RKO (cell line): ENCODE data around the gene SLC6A12.
A peak's percentile ranks its signal among the peaks of the same experiment; 100 is the strongest.
"Not testable (repeated sequence)": the region's sequence is repeated elsewhere in the genome, so short reads cannot be mapped to it uniquely, and the experiment has no call there.

Experiments
- DNase-seq: peaks from one replicate; pipeline ENCODE4 v3.0.0-alpha.2; 2016; ENCODE audit warnings: low spot score

SLC6A12 gene

DNA sequence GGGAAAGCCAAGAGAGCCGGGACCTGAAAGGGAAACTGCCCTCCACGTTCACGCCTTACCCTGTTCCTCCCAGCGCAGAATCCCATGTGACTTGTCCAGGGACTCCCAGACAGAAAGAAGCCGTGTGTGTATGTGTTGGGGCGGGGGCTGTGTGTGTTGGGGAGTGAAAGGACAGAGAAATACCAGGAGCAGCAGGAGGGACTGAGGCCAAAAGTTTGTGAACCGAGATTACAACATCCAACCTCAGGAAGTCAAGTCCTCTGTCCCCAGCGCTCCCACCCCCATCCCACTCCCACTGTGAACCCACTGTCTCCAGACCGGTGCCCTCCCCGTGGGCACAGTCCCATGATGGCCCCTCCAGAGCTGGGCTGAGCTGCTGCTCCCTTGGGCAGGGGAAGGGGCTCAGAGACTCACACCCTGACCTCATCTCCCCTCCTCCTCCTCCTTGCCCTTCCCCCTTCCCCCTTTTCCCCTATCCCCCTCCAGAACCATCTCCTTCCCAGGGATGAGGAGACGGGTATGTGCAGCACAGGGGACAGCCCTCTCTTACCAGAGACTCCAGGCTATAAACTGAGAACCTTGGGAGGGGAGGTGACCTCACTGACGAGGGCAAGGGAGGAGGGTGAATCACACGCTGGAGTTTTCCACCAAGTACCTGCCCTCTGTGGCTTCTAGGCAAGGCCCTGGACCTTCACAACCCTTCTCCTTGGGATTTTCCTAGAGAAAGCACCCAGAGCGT lies at the start of gene SLC6A12:
SLC6A12 (minus strand) TSS at position 155 of the 739 bp plus-strand sequence. CDS start 4,171 bp downstream, outside the sequence.
- no peak for DNase-seq

DNA sequence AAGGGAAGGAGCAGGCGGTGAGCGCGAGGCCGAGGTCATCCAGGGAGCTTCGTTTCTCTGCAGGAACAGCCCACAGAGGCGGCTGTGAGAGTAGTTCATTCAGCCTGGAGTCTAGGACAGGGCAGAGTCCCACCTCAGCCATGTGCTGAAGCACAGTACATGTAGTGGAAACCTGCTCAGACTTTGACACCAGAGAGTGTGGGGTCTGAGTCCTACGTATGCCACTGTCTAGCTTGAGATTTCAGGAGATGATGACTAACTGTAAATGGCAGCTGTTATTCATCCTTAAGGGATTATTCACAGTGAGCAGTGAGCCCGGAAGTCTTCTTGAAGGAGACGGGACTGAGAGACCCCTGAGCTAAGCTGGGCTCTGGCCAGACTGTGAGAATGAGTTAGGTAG lies 49.6 kb upstream of the SLC6A12 start:
- DNase-seq, result peak; percentile 50

DNA sequence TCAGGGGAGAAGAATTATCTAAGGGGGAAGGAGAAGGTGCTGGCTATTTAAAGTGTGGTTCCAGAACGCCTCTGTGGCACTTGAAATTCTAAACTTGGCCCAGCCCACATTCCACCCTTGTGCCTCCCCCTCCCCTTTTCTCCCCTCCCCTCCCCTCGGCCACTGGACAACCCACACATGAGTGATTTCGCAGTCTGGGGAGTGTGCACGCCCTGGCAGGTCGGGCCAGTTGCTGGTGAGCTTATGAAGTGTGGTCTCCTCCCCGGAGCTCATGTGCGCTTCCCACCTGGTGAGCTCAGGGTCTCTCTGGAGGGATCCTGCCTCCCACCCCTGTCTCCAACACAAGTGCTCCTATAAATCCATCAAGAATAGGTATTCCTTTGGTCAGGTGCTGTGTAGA lies 48.9 kb upstream of the SLC6A12 start, which contains the start of gene SLC6A13:
SLC6A13 (minus strand) TSS at position 20 of the 400 bp plus-strand sequence. CDS start 2,784 bp downstream, outside the sequence.
- DNase-seq, result no peak

DNA sequence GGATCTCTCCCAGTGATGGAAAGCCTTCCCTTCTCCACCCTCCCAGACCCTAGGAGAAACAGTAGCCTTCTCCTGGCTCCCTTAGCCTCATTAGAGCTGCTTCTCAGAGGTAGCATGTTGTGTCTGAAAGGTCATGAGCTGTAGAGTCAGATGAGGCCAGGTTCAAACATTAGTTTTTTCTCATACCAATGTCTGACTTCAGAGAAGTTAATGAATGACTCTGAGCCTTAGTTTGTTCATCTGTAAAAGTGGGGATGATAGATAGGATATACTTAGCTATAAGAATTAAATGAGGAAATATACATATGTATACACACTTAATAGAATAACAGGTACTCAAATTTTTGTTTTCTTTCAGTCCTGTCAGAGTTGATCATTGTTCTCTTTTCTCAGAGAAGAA lies 48.2 kb upstream of the SLC6A12 start:
- DNase-seq, result no peak

DNA sequence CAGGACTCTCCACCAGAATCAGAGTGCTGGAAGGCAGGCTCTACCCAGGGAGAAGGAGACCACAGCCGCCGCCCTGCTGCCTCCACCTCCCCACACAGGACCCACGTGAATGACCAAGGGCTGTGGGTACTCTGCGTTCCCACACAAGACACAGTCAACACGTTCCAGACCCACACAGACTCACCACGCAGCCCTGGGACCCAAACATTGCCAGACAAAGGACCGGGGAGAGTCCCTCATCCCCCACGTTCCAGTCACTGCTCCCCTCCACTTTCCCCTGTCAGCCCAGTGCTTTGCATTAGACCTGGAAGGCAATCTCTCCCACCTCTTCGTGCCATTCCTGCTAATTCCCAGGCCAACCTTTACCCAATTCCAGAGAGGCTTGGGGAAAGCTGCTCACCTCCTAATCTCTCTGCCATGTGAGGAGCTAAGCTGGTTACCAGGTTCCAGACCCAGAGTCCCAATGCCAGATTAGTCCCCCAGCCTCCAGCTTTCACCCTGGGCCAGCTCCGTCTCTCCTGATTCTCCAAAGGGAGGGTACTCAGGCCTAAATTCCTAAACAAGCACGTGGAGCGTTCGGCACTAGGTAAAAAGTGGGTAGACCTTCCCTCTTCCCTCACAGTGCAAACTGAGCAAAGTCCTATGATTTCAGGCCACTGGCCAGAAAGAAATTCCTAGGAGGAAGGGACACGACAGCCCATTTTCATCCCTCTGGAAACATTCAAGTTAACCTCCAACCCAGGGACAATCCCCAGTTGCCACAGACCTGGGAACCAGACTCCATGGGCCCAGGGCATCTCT lies 43.8 kb upstream of the SLC6A12 start:
- DNase-seq, result no peak

DNA sequence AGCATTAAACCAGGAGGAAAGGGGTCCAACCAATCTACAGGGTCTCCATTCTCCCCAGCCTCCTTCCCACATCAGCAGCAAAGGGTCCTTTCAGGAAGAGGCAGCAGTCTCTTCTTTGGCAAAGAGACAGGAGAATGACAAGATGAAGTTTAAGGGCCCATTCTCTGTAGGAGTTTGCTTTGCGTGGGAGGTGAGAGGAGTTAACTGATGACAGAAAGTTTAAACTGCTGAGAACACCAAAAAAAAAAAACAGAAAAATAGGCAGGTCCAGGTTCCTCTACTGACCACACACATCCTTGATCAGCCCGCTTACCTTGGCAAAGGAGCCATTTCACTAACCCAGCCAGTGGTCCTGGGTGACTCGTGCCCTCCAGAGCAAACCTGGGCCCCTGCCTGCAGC lies 43.0 kb upstream of the SLC6A12 start:
- DNase-seq, result no peak

DNA sequence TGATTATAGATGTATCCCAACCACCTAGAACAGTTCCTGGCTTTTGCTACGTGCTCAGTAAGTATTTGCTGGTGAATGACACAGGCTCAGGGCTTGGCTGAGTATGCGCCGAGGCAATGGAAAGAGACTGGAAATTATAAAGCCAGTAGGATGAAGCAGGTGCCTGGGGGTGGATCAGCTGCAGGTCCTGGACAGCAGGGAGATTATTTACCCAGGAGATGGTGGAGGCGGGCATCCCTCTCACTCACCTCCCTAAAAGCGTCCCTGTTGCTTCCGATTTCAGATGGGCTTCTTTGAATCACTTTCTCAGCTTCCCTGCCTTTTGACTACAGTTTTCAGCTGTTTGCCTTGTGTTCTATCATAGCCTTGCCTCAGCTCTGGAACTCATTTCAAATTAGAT lies 42.3 kb upstream of the SLC6A12 start:
- DNase-seq, result no peak

DNA sequence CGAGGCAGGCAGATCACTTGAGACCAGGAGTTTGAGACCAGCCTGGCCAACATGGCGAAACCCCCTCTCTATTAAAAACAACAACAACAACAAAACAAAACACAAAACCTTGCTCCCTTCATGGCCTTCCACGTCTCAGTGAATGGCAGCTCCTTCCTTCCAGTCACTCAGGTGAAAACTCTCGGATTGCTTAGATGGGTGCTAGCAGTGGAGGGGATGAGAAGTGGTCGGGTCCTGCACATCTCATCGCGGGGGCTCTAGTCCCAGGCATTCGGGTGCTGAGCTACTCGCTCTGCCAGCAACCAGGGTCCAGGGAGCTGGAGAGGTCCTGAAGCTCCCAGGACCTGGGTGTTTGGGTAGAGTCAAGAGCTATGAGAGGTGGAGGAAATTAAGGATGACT lies 41.0 kb upstream of the SLC6A12 start:
- no peak for DNase-seq

DNA sequence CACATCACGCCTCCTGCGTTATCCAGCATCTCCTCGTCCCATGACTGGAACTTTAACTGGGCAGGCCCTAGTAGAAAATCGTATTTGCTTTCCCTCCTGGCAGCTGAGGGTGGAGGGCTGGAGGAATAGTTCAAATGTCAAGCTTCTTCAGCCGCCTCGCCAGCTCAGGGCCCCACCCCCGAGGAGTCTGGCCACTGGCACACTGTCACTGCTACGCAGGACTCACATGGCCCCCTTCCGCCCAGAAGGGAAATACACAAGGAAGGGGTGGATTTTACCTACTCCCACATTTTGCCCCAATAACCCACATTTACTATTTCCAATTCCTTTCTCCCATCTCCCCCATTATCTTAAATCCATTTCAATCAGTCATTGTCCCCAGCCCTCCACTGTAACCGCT lies 40.1 kb upstream of the SLC6A12 start:
- no peak for DNase-seq

DNA sequence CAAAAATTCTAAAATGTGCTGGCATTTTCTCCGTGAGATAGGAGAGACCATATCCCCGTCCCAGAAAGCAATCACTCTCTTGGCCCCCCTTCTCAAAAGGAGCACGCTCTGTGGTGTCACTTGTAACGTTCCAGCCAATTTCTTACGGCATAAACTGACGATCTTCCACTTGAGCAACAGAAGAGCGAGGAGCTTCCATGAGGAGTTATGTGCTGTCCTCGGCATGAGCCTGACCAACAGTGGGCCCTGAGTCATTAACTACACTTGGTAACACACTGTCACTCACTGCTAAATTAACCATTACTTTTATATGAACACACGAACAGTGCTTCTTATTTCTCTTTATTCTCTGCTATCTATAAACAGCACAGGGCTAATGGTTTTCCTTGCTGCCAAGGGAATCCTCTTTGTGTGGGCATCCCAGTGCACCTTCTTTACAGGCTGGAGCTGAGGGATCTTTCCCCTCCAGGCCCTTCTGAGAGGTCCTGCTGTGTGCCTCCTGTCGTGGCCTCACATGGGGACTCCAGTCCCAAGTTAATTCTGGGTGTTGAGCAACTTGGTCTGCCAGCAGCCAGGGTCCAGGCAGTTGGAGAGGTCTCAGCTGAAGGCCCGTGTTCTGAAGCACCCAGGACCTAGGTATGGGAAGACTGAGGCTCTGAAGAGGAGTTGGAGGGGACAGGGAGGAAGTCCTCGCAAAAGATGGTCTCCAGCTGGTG lies 39.3 kb upstream of the SLC6A12 start:
- DNase-seq, result peak; percentile 9

DNA sequence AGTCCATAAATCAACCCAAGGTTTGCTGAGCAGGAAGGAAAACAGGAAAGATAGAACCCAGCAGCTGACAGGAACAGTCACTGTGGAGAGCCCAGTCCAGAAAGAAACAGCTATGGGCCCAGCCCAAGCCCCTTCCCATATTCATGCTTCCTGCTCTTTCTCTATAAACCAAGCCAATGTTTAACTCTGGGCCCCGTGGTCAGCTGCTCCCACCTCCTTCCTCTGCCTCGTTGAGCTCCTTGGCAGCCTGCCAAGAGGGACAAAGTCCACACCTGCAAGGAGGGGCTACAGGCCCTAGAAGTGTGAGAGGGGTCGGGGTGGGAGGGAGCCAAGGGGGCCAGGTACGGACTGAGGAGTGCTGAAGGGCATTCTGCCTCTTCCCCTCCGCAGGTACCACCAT lies 38.7 kb upstream of the SLC6A12 start:
- no peak for DNase-seq

DNA sequence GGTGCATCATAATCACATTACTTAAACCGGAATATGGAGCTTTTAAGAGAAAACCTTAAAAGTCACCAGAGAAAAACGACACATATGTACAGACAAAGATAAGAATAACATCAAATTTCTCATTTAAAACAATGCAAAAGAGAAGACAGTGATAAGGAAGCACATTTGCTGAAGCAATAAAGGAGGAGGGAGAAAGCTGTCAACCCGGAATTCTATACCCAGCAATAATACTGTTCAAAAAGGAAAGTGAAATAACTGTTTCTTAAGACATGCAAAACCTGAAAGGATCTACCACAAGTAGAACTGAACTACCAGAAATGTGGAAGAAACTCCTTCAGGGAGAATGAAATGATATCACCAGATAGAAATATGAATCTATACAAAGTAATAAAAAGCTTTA lies 33.3 kb upstream of the SLC6A12 start:
- no peak for DNase-seq

DNA sequence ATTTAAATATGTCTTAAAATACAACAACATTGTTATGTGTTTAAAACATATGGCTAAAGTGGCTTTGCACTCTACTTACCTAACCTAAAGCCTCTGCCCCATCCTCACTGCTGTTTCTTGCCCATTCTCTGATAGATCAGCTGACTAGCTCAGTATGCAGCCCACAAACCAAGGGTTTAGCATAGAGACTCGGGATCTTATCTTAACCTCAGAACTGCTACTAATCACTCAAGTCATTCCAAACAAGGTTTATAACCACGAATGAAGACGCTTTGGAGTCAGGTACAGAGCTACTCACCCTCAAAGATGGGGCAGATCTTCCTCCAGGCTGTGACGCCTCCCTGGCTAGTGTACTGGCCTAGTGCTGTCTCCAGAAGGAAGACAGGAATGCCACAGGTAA lies 29.4 kb upstream of the SLC6A12 start:
- DNase-seq, result no peak

DNA sequence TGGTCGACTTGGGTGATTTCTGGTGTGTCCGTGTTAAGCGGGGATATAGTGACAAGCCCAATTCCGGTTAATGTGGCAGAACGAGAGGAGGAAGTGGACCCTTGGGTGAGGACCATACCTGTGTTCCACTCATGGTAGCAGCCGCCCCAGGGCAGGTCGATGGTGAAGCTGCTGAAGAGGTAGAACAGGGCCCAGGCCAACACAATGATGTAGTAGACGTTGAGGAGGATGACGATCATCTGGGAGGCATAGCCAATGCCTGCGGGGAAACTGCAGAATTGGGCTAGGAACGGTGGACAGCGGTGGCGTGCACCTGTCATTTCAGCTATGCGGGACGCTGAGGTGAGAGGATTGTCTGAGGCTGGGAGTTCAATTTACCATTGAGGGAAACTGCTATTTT lies 28.5 kb upstream of the SLC6A12 start:
- no peak for DNase-seq

DNA sequence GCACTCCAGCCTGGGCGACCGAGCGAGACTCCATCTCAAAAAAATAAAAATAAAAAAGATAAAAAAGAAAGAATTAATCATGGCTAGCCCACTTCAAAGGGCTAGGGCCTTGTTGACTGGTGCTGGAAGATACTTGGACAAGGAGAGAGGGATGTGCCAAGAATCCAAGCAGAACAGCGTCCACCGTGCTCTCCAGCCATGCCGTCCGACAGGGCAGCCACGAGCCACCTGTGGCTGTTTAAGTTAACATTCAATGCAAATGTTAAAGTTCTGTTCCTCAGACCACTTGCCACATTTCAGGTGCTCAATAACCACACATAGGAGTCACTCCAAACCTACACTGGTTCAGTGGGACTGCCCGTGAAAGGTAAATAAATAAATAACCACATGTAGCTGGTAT lies 27.3 kb upstream of the SLC6A12 start:
- no peak for DNase-seq

DNA sequence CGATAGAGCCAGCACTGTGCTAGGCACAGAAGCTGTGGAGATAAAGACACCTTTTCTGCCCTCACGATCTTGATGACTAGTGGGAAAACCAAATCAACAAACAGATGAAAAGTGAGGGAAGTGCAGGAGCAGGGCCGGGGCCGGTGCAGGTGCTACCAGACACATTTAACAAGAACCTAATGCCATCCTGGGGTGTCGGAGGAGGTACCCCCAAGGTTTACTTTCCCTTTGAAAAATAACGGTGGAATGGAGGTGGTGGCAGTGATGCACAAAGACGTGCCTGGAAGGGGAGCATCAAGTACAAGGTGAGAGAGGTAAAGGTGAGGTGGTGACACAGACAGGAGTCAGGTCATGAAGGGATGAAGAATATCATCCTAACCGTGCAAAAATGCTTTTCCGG lies 26.6 kb upstream of the SLC6A12 start:
- no peak for DNase-seq

DNA sequence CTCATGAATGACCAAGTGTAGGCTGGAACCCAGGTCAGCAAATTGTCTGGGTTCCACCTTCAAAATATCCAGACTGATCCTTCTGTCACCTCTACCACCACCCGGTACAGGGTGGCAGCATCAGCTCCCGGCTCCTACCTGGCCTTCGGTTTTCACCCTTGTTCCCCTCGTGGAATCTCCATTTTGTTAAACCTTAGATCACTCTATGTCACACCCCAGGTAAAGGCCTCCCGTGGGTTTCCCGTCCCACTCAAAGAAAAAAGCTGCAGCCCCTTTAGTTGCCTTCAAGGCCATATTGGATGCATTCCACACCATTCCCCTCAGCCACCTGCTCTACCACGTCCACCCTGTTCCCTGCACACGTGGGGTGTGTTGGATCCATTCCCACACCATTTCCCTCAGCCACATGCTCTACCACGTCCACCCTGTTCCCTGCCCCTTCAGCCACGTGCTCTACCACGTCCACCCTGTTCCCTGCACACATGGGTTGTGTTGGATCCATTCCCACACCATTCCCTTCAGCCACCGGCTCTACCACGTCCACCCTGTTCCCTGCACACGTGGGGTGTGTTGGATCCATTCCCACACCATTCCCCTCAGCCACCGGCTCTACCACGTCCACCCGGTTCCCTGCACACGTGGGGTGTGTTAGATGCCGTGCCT lies 24.9 kb upstream of the SLC6A12 start:
- DNase-seq, result no peak

DNA sequence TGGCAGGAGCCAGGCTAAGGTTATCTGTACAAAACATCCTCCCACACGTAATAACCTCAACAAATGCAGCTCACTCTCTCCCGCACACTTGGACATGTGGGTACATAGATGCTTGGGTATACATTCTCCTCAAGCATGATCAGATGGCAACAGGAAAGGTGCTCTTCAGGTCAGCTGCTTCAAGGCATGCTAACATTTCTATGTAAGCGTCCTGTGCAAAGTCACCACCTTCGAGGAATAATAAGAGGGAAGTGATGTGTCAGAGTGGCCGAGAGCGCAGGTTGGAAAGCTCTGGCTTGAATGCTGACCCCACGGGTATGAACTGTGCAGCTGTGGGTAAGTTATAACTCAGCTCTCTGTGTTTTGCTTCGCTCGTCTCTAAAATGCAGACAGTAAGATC lies 24.2 kb upstream of the SLC6A12 start:
- no peak for DNase-seq

DNA sequence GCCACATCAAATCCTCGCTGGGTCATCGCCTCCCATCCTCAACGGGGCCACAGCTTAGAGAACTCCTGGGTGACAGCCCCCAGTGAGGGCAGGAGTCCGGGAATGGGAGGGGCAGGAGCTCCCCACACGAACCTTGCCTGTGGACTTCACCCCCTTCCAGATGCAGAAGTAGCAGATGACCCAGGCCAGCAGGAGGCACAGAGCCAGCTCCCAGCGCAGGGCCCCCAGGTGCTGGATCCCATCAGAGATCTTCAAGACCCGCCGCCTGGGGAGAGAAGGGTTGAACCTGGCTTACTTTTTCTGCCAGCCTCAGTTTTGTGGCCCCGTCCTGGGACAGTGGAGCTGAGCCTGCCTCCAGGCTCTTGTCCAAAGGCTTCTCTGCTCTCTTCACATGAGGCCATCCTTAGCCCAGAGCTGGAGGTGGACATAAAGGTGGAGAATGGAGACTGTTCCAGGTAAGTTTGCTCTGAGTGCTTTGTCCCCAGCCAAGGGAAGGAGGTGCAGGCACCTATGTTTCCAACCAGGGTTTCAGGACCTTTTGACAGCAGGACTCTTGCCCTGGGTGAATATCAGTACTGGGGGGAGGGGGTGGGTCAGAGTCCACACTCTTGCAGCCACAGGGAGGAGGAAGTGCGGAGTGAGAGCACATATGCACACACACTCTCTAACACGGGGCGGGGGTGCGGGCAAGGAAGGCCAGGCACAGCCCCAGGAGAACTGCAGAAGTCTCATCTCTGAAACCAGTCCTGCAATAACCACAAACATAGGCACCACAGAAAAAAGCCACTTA lies 23.3 kb upstream of the SLC6A12 start:
- no peak for DNase-seq

DNA sequence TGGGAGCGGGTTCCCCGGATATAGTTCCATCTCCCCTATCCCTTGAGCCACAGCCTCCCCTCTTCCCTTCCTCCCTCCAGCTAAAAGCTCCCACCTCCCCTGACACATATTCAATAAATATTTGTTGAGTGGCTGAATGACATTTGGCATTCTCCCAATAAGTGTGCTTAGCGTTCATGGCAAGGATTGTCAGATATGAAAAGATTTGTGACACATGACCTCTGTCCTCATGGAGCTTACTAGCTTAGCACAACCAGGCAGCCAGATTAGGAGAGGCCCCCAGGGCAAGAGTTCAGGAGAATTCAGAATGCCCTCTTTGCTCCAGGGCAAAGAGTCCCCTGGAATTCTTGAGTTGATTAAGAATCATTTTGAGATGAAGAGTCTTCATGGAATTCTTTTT lies 22.5 kb upstream of the SLC6A12 start:
- DNase-seq, result no peak

DNA sequence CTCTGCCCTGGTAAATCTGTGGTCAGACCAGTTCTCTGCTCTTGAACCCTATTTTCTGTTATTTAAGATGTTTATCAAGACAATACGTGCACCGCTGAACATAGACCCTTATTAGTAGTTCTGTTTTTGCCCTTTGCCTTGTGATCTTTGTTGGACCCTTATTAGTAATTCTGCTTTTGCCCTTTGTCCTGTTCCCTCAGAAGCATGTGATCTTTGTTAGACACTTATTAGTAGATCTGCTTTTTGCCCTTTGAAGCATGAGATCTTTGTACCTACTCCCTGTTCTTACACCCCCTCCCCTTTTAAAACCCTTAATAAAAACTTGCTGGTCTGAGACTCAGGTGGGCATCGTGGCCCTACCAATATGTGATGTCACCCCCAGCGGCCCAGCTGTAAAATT lies 22.0 kb upstream of the SLC6A12 start:
- not testable (repeated sequence) for DNase-seq
